ENCODE measurements around the gene MRTO4.

GRCh38 chr1:19205403-19205802 is 46.2 kb upstream of the MRTO4 start:
- no peak for TF ChIP-seq CTCF (IDR thresholded peaks at IDR 0.05)
- no peak for TF ChIP-seq POLR2AphosphoS5 (IDR thresholded peaks at IDR 0.05; ENCODE audit: low read depth, low read length)
- no peak for TF ChIP-seq SIN3A (IDR thresholded peaks at IDR 0.05; ENCODE audit: borderline replicate concordance, insufficient read depth, low read depth, low read length)
- no peak for TF ChIP-seq REST (IDR thresholded peaks at IDR 0.05; ENCODE audit: insufficient read depth in 1 of 2, low read depth in 2 of 2, low read length in 1 of 2)
- TF ChIP-seq TCF7L2 (IDR thresholded peaks at IDR 0.05; ENCODE audit: low read depth, low read length), result no peak
